WTC11 (cell line): Measurements from ENCODE around the gene SAMD8. TPM values are rescaled to one million over a fixed set of nuclear protein-coding genes. Genes with fewer than 3 reads are reported as not detected.

Experiments used
- ATAC-seq: fragments of 200-7000 bp; cut with Tn5 transposase; 2 replicates; pipeline ENCODE4 v1.10.0; 2021; ENCODE audit warnings: mild to moderate bottlenecking, moderate library complexity
- CTCF ChIA-PET: fragments of 300-600 bp; sonication (Branson Sonifier 250); formaldehyde crosslinking; loops from one replicate; lab custom pipeline; 2021; ENCODE audit warnings: antibody characterized with exemption; lab: Charles Lee
- POLR2A ChIA-PET: fragments of 350-600 bp; sonication (Branson Sonifier 250); formaldehyde crosslinking; loops from one replicate; lab custom pipeline; 2021; ENCODE audit warnings: antibody characterized with exemption; lab: Charles Lee
- DNase-seq: peaks from one replicate; pipeline ENCODE4 v3.0.0; 2021; ENCODE audit warnings: low spot score
- H3K27ac Mint-ChIP-seq: 2 replicates; pipeline ENCODE4 v1.8.0; 2021; ENCODE audit warnings: mixed read lengths
- H3K27me3 Mint-ChIP-seq: 2 replicates; pipeline ENCODE4 v1.8.0; 2021; ENCODE audit warnings: low read depth, mild to moderate bottlenecking, moderate library complexity, mixed read lengths
- H3K36me3 Mint-ChIP-seq: 2 replicates; pipeline ENCODE4 v1.8.0; 2021; ENCODE audit warnings: mixed read lengths
- H3K4me1 Mint-ChIP-seq: 2 replicates; pipeline ENCODE4 v1.8.0; 2022; ENCODE audit warnings: mixed read lengths
- H3K4me3 Mint-ChIP-seq: 2 replicates; pipeline ENCODE4 v1.8.0; 2021; ENCODE audit warnings: mild to moderate bottlenecking, moderate library complexity, mixed read lengths
- H3K9me3 Mint-ChIP-seq: 2 replicates; pipeline ENCODE4 v1.8.0; 2021; ENCODE audit warnings: mixed read lengths
- AFF4 ChIP-seq: sonication (generic); formaldehyde crosslinking; IDR thresholded peaks from 2 replicates; pipeline ENCODE4 v1.8.1; 2023; ENCODE audit warnings: mild to moderate bottlenecking, missing genetic modification reagents, borderline replicate concordance
- EMX1 ChIP-seq: fragments of 250-450 bp; sonication (Bioruptor Pico); IDR thresholded peaks from 2 replicates; pipeline ENCODE4 v1.8.0; 2021; ENCODE audit warnings: mild to moderate bottlenecking
- GABPB1 ChIP-seq: sonication (generic); formaldehyde crosslinking; IDR thresholded peaks from 2 replicates; pipeline ENCODE4 v1.8.1; 2023; ENCODE audit warnings: mild to moderate bottlenecking, missing genetic modification reagents
- GRHL2 ChIP-seq: fragments of 250-450 bp; sonication (Bioruptor Pico); IDR thresholded peaks from 2 replicates; pipeline ENCODE4 v1.8.0; 2022; ENCODE audit warnings: mild to moderate bottlenecking, moderate library complexity; ENCODE audit not compliant: insufficient replicate concordance, severe bottlenecking
- HMGA2 ChIP-seq: fragments of 250-450 bp; sonication (Bioruptor Pico); IDR thresholded peaks from 2 replicates; pipeline ENCODE4 v1.4.0; 2021; ENCODE audit warnings: mild to moderate bottlenecking, moderate library complexity
- IRF2 ChIP-seq: sonication (generic); formaldehyde crosslinking; IDR thresholded peaks from 2 replicates; pipeline ENCODE4 v1.8.0; 2022; ENCODE audit warnings: low read depth, missing genetic modification reagents, borderline replicate concordance
- JAZF1 ChIP-seq: fragments of 250-450 bp; sonication (Bioruptor Pico); IDR thresholded peaks from 2 replicates; pipeline ENCODE4 v1.9.0; 2021; ENCODE audit warnings: moderate library complexity, mild to moderate bottlenecking, inconsistent platforms
- MAX ChIP-seq: sonication (generic); formaldehyde crosslinking; IDR thresholded peaks from 2 replicates; pipeline ENCODE4 v1.8.0; 2022; ENCODE audit warnings: mild to moderate bottlenecking, missing genetic modification reagents
- NFE2L1 ChIP-seq: sonication (generic); formaldehyde crosslinking; IDR thresholded peaks from 2 replicates; pipeline ENCODE4 v1.8.1; 2023; ENCODE audit warnings: missing genetic modification reagents
- PRRX2 ChIP-seq: fragments of 250-450 bp; sonication (Bioruptor Pico); IDR thresholded peaks from 2 replicates; pipeline ENCODE4 v1.8.0; 2021; ENCODE audit warnings: mild to moderate bottlenecking
- RELA ChIP-seq: sonication (generic); formaldehyde crosslinking; IDR thresholded peaks from 2 replicates; pipeline ENCODE4 v1.8.1; 2022; ENCODE audit warnings: missing genetic modification reagents, mild to moderate bottlenecking, borderline replicate concordance
- TEAD4 ChIP-seq: sonication (generic); formaldehyde crosslinking; IDR thresholded peaks from 2 replicates; pipeline ENCODE4 v1.8.0; 2022; ENCODE audit warnings: mild to moderate bottlenecking, missing genetic modification reagents
- TP53 ChIP-seq: sonication (generic); formaldehyde crosslinking; IDR thresholded peaks from 2 replicates; pipeline ENCODE4 v1.8.1; 2023; ENCODE audit warnings: mild to moderate bottlenecking, missing genetic modification reagents
- USF1 ChIP-seq: sonication (generic); formaldehyde crosslinking; IDR thresholded peaks from 2 replicates; pipeline ENCODE4 v1.8.0; 2022; ENCODE audit warnings: mild to moderate bottlenecking, missing genetic modification reagents
- ZNF263 ChIP-seq: sonication (generic); formaldehyde crosslinking; IDR thresholded peaks from 2 replicates; pipeline ENCODE4 v1.8.1; 2022; ENCODE audit warnings: low read depth, mild to moderate bottlenecking, moderate library complexity, missing genetic modification reagents
- total RNA-seq: library from RNA; stranded (reverse); gene quantifications from 3 replicates; pipeline ENCODE4 v1.2.3, GENCODE V29; 2021
- TF ChIP-seq, protein P1 (sequence below): sonication (generic); formaldehyde crosslinking; IDR thresholded peaks from 2 replicates; pipeline ENCODE4 v1.8.1; 2023; ENCODE audit warnings: mild to moderate bottlenecking, missing genetic modification reagents
- TF ChIP-seq, protein P2 (sequence below): sonication (generic); formaldehyde crosslinking; IDR thresholded peaks from 2 replicates; pipeline ENCODE4 v1.8.0; 2022; ENCODE audit warnings: mild to moderate bottlenecking, missing genetic modification reagents

Gene SAMD8
- total RNA-seq, 1 experiment from 2014 or later = 23.0 TPM

DNA sequence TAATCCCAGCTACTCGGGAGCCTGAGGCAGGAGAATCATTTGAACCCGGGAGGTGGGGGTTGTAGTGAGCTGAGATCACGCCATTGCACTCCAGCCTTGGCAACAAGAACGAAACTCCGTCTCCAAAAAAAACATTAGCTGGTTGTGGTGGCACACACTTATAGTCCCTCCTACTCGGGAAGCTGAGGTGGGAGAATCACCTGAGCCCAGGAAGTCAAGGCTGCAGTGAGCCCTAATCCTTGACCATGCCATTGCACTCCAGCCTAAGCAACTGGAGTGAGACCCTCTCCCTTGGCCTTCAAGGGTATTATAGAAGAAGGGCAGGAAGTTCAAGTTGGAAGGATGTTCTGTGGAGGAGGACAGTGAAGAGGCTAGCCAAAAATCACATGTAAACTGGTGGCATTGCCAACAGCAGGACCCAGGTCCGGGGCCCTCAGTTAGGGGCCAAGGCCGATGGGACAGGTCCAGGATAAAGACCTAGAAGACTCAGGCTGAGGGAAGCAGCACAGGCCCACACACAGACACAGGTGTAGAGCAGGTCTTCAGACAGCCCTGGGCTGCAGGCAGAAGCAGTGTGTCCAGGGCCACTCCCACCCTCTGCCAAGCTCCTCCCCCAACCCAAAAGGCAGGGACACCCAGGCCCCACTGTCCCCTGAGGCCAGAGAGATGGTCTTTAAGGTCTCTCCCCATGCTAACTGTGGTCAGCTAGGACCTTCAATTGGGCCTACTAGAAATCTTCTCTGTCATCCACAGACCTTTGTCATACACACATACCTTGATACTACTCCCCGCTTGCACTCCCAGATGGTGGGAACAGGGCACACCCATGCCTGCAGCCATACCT is 8.4 kb upstream of the SAMD8 start:
- CTCF ChIA-PET = interaction anchor here (4.5 kb wide), 1 partner anchor 132 kb away, joined by 40 read pairs; the partner anchor contains the start of gene COMTD1
- H3K27me3 Mint-ChIP-seq = no peaks in the 10 kb centered on the region; the same call in 1 of the 2 replicates
- ATAC-seq (no peak), DNase-seq (no peak)
- peaks cover 41% of the 10 kb centered on the region for H3K4me1 Mint-ChIP-seq
- no peak overlapping the region for H3K27ac Mint-ChIP-seq
- no peaks in the 10 kb centered on the region for H3K9me3 Mint-ChIP-seq
- no peak for TF ChIP-seq TEAD4 (CRISPR knock-in tag)
- no peak for TF ChIP-seq JAZF1 (CRISPR knock-in tag)
- no peak for TF ChIP-seq NFE2L1 (CRISPR knock-in tag)
- TF ChIP-seq AFF4 = no peak
- no peak for TF ChIP-seq USF1 (CRISPR knock-in tag)
- no peak for TF ChIP-seq PRRX2 (CRISPR knock-in tag)
- no peak for TF ChIP-seq RELA (CRISPR knock-in tag)
- no peak for TF ChIP-seq GABPB1 (CRISPR knock-in tag)
- TF ChIP-seq EMX1 (CRISPR knock-in tag) = no peak
- no peak for TF ChIP-seq TP53 (CRISPR knock-in tag)
- TF ChIP-seq, protein P1, sequence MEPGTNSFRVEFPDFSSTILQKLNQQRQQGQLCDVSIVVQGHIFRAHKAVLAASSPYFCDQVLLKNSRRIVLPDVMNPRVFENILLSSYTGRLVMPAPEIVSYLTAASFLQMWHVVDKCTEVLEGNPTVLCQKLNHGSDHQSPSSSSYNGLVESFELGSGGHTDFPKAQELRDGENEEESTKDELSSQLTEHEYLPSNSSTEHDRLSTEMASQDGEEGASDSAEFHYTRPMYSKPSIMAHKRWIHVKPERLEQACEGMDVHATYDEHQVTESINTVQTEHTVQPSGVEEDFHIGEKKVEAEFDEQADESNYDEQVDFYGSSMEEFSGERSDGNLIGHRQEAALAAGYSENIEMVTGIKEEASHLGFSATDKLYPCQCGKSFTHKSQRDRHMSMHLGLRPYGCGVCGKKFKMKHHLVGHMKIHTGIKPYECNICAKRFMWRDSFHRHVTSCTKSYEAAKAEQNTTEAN (CRISPR knock-in tag) = no peak
- TF ChIP-seq HMGA2 = no peak
- TF ChIP-seq, protein P2, sequence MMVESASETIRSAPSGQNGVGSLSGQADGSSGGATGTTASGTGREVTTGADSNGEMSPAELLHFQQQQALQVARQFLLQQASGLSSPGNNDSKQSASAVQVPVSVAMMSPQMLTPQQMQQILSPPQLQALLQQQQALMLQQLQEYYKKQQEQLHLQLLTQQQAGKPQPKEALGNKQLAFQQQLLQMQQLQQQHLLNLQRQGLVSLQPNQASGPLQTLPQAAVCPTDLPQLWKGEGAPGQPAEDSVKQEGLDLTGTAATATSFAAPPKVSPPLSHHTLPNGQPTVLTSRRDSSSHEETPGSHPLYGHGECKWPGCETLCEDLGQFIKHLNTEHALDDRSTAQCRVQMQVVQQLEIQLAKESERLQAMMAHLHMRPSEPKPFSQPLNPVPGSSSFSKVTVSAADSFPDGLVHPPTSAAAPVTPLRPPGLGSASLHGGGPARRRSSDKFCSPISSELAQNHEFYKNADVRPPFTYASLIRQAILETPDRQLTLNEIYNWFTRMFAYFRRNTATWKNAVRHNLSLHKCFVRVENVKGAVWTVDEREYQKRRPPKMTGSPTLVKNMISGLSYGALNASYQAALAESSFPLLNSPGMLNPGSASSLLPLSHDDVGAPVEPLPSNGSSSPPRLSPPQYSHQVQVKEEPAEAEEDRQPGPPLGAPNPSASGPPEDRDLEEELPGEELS (CRISPR knock-in tag) = no peak
- H3K4me3 Mint-ChIP-seq = no peak overlapping the region
- POLR2A ChIA-PET = no interaction called here
- no peaks in the 10 kb centered on the region for H3K36me3 Mint-ChIP-seq

GRCh38 chr10:75103881-75104686 is 7.4 kb upstream of the SAMD8 start:
- ATAC-seq (no peak), DNase-seq (no peak)
- no peaks in the 10 kb centered on the region; the same call in 1 of the 2 replicates for H3K27me3 Mint-ChIP-seq
- ChIA-PET CTCF (interaction anchor here (4.5 kb wide), 1 partner anchor 131 kb away, joined by 40 read pairs; the partner anchor contains the start of gene COMTD1), POLR2A (no interaction called here)
- TF ChIP-seq IRF2 (CRISPR knock-in tag) (no peak), GRHL2 (CRISPR knock-in tag) (no peak), MAX (CRISPR knock-in tag) (no peak), ZNF263 (no peak)
- H3K27ac Mint-ChIP-seq = peak overlapping the region; percentile 37; the same call in 1 of the 2 replicates
- no peak overlapping the region for H3K4me3 Mint-ChIP-seq
- H3K4me1 Mint-ChIP-seq = peaks cover 50% of the 10 kb centered on the region
- no peaks in the 10 kb centered on the region for H3K36me3 Mint-ChIP-seq
- H3K9me3 Mint-ChIP-seq = no peaks in the 10 kb centered on the region
